SK-N-DZ (cell line): ENCODE measurements around the gene NLGN1.
"Not testable (repeated sequence)": the region's sequence is repeated elsewhere in the genome, so short reads cannot be mapped to it uniquely, and the experiment has no call there.

Experiments used
- DNase-seq: peaks from one replicate; pipeline ENCODE4 v3.0.0-alpha.2; 2015; ENCODE audit warnings: low spot score

Gene NLGN1

DNA sequence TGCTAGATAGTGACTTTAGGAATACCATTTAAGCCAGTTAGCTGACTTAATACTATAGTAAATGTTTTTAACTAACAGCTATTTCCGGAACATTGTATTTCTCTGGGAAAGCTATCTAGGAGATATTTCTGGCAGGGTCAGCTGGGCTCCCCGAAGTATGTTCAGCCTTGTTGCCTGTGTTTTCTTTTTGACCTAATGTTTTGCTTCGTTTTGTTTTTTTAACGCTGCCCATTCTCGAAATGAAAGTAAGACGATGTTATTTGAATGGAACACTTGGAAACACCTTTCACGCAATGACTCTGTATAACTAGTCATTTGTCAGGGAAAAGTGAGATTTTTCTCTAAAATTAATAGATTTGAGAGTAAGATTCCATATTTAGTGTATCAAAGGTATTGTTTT lies 758.7 kb downstream of the NLGN1 start:
- no peak for DNase-seq

DNA sequence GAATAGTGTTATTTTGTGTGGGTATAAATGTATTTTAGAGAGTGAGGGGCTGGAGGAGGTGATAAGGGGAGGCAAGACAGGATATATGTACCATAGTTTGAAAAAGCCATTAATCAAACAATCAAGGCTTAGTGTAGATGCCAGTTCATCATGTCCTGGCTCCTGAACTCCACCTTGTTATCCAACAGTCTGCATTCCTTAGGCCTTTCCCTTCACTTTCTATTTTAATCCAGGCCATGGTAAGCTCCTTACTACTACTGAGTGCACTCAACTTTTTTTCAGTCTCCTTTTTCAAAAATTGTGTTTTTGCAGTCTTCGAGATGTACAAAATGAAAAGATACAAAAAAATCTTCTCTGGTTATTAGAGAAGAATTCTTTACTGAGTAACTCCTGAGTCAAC lies 761.1 kb downstream of the NLGN1 start:
- no peak for DNase-seq

DNA sequence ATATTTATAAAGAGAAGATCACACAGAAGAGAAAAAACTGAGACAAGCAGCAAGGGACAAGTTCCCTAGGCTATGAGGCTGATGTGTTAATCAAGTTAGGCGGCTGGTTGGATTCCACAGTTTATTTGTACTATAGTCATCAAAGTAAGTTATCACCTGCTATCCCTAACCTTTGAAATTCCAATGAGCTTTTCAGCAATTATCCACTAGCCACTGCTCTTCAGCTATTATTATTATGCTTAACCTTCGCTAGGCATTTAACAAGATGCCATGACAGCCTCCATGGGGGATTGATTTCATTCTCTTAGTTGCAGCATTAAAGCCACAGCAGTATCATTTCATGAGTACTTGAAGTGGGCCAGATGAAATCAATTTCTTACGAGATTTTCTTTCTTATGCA lies 762.1 kb downstream of the NLGN1 start:
- no peak for DNase-seq

DNA sequence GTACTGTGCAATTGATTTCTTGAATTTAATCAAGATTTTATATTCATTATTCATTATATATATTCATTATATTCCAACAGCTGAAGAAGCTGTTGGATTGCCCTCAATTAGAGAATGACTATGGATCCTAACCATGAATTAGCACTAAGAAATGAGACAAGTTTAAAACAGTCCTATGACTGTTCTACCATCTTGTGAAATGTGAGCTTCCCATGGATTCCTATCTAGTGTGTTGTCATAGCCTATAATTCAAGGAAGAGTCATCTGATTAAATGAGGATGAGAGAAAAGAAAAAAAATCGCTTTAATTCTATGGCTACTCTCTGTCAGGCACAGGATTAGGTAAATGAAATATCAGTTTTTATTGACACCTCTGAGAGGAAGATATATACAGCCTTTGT lies 765.0 kb downstream of the NLGN1 start:
- no peak for DNase-seq

DNA sequence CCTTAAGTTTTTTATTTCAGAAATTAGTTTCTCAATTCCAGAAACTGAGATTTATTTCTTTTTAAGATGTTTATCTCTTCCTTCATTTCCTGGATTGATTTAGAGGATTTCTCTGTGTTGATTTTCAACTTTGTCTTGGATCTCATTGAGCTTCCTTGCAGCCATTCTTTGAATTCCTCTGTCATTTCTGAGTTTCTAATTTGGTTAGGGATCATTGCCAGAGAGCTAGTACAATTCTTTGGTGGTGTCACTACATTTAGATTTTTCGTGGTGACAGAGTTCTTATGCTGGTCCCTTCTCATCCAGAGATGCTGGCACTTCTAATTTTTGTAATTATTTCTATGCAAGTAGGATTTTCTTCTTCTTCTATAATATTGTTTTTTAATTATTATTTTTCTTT lies 770.5 kb downstream of the NLGN1 start:
- no peak for DNase-seq

DNA sequence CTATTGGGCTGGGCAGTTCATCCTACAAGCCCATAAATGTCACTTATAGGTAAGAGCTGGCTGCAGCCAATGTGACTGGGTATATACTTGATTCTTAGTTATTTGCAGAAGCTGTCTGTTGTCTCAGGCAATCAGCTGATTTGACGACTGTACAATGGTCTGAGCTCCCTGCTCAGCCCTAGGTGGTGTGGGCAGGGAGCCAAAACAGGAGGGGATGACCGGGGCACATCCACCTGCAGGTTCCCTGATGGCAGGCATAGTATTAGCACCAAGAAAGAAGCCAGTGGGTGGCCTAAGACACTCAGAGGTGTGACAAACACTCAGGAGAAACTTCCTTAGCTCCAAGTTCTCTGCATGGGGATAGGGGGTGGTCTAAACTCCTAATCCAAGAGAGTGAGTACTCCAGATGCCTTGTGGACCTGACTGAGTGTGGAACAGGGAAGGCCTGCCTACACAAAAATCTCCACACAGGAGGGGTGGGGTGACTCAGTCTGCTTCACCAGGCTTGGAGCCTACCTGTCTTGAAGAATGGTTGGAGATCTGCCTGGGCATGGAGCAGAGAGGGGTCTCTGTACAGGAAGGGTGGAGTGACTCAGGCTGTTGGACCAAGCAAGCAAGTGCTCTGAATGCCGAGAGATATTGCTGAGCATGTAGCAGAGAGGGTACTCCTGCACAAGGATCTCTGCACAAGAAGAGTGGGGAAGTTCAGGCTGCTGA lies 771.2 kb downstream of the NLGN1 start:
- no peak for DNase-seq

DNA sequence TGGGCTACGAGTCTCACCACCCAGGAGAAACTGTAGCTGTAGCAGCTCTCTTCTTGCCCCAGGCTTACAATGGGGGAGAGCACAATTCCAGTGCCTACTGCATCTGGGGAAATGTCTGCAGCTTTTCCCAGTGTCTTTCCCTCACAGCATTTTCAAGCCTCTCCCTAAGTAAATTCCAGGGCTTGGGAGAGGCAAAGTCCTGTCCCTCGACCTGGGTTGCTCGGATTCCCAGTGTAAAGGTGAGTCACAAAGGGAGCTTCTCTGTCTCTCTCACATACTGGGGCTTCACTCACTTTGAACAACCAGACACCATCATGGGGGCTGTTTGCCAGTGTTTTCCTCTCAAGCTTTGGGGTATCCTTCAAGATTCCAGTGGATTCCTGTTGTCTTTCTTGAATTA lies 772.2 kb downstream of the NLGN1 start:
- DNase-seq, result no peak

DNA sequence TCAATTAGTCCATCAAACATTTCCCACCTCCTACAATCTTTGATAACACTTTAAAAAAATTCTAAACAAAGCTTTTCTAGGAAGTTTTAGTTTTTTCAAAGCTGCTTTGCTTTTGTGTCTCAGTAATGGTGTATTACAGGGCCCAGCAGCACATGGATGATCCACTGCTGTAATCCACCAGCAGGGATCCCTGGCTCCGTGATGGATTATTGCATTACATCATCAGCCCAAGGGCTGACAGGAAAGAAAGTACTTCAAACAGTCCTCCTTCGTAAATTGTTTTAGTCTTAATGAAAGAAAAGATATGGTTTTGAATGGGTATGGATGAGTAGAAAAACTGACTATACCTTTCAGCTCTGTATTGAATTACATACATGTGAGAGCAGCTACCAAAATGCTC lies 772.7 kb downstream of the NLGN1 start:
- DNase-seq, result peak; percentile 40

DNA sequence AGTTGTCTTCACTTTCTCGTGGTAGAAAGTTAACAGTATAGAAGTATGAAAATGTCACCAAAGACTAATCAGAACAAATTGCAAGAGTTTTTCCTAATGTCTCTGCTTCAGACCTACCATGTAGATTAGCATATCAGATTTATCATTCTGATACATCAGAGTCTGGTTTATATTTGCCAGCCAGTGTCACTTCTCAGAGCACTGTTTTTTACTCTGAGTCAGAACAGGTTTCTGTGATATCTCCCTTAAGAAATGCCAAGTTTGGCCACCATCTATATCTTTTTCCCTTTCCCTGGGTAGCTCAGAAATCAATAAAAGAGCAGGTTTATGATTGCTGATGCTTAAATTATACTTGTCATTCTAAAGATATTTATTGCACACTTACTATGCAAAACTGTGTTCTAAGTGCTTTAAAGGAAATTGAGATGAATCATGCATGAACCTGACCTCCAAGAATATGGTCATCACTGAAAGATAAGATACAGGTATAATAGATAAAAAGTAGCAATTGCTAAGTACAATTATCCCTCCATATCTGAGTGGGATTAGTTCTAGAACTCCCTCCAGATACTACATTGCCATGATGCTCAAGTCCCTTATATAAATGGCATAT lies 788.9 kb downstream of the NLGN1 start:
- peak; percentile 87 for DNase-seq

DNA sequence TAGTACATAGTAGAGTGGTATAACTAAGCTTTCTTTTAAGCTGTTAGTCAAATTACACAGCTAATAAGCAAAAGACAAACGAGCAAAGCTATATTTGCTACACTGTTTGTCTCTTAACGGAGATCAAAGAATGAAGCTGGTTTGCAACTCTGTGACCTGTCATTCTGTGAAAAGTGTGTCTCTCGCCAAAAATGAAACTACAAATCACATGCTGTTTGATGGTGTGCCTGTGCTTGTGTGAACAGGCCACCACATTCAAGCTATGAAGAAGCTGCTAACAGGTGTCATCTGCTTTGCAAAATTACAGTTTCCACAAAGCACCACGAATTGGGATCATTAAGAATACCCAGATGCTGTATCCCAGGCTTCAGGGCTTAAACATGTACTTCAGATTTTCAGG lies 793.8 kb downstream of the NLGN1 start:
- no peak for DNase-seq

DNA sequence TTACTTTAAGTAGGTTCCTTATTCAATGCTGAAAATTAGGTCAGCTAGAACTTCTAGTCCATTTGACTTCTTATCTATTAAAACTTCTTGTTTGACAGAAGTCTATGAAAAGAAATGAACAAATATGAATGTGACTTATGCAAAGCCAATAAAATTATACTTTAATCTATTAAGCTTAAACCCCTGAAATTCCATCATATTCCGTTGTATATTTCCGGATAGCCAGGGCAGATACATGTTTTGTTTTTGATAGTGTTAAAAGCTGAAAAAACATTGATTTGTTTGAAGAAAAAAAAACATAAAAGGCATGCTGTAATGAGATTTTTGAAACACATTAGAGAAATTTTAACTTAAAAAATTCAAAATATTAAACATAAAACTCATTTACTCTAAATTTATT lies 794.4 kb downstream of the NLGN1 start:
- DNase-seq, result no peak

DNA sequence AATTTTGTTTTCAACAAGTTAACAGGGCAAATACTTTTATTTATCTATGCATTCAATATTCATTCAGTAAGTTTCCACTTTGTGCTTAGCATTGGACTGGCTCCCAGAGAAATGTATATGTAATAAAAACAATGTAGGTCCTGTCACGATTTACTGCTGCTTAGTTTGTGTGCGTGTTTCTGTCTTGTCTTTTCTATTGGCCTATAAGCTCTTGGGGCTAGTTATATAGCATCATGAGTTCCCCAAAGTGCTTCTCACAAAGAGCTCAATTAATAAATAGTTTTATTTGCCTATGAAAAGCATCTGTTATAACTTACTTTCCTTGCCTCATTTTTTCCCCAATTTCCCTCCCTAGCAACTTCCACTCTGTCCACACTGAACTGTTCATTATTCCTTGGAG lies 794.9 kb downstream of the NLGN1 start:
- DNase-seq, result no peak

DNA sequence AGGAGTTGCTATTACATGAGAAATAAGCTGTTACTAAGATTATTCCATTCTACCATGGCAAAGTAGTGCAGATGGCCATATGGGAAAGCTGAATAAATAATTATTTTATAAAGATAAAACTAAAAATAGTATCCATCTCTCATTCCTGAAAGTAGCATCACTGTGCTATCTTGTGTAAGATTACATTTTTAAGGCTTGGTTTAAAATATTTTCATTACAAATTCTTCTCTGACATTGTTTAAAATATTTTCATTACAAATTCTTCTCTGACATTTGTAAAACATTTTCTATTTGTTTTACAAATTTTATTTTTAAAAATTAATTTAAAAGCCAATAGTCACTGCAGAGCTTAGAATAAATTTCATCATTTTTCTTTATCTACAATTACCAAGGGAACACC lies 796.1 kb downstream of the NLGN1 start:
- no peak for DNase-seq

DNA sequence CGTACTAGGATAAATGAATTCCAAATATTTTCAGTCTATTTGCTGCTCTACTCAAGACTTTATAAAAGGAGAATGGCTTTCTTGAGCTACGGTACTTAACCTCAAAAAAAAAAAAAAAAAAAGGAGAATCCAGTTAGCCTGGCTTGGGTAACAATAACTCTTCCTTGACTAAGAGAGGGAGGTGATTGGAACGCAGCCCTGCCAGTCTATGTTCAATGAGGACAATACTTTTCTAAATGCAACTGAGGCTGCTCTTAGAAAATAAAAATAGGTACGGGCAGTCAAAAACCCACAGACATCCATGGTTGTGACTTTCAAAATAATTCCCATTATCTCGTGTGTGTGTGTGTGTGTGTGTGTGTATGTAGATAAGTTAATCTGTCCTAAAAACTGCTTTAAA lies 799.9 kb downstream of the NLGN1 start:
- DNase-seq, result no peak

DNA sequence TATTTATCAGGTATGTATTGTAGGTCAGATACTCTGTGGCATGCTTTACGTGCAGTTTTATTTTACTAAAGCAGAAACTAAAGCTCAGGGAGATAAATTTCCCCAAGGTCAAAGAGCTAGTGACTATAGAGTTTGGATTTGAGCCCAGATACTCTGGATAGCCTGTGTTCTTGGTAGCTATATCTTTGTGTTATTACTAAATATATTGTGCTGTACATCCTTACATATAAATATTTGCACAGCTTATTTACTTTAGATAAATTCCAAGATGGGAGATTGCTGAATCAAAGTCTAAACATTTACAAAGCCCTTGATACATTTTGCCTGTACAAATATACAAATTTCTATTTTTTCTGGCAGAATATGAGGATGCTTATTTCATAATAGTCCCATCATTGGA lies 800.7 kb downstream of the NLGN1 start:
- no peak for DNase-seq

DNA sequence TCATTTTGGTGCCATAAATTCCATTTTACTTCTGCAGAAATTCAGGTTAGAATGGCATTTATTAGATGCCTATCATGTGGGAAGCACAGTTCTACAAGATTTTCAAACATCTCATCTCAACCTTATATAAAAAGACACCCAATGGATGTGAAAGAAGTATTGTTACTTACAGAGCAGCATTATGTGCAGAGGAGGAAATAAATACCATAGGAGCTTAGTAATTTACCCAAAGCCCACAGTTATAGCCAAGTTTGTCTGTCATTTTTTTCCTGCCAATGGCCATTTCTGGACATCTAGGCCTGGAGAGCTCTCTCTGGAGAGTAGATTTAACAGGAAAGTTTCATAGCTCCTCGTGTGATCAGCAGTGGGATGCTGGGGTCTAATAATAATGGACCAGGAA lies 802.2 kb downstream of the NLGN1 start:
- DNase-seq, result no peak

DNA sequence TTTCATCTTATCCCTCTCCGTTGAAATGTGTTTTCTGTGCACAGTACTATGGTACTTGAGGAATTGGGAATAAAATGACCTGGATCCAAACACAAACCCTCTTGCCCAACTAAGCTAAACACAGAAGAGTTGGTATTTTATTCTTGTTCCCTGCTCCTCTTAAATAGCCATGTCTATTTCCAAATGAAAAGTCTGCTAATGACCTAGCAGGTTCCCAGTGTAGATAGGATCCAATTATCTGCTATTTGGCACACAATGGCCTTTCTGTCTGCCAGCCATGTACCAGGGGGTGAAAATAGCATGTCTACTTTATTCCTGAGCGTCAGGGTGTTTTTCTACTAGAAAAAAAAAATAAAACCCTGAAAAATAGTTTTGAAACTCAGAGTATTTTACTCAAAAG lies 804.6 kb downstream of the NLGN1 start:
- DNase-seq, result no peak

DNA sequence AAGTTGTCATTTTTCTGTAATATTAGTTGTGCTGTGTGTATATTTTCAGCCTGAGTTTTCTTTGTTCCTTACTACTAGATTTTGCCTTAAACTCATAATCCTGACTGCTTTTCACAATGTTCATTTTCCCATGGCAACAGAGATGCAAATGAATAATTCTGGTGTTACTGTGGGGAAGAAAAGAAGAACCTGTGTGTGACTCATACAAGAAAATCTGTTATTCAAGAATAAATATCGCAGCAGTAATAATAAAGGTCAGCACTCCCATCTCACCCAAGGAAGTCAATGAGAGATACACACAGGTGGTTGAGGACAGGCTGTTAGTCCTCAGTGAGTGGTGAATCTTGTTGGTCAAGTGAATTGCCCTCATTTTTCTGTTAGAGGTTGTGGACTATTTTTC lies 805.0 kb downstream of the NLGN1 start:
- no peak for DNase-seq

DNA sequence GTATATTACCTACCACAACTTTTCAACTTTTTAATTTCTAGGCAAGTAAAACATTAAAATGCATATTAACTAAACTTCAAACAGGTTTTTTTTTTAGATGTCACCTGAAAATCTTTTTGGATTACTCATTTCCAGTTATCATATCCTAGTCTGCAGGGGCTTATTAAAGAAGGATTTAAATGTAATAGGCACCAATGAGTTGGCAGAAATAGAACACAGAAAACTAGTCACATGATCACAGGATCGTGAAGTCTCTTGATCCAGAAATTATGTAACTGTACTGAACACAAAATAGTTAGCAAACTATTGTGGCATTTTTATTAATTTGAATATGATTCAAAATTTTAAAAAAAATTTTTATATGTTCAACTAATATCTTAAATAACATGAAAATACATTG lies 807.2 kb downstream of the NLGN1 start:
- no peak for DNase-seq

DNA sequence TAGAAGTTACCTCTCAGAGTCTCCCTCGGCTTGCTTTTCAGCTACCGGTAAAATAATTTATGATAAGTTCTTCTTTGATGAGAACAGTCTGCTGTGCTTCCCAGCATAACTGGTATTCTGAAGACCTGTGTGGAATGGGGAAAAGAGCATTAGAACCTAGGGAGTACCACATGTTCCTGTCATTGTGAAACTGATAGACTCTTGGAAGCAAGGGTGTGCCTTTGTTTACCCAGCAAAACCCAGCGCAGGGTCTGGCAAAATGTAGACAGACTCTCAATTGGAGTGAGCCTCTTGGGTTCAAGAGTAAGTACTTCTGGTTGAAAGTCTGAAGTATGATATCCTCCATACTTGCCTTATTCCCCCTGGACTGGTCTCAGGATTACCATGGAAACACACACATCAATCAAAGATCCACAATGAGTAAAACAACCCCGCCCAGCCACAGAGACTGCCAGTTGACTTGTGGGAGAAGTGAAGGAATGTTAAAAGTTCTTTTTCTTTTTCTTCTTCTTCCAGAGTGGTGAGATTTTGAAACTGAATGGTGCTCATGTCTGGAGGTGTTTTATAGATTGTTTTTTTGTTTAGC lies 809.2 kb downstream of the NLGN1 start:
- DNase-seq, result no peak

DNA sequence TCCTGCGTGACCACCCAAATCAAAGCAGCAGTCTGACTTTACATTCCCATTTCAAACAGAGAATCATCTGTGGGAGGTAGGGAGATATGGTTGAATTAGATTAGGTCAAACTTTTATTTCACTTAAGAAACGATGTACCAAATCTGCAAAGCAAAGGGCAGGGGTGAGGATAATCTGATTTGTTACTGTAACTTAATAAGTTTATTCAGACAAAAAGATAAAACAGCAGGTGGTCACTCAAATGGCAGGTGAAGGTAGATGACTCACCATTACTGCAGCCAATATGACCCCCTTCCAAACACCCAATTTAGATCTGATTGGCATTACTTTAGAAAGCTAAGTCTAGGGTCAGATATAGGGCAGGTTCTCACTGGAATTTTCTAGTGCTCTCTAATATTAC lies 810.6 kb downstream of the NLGN1 start:
- DNase-seq, result peak; percentile 95

DNA sequence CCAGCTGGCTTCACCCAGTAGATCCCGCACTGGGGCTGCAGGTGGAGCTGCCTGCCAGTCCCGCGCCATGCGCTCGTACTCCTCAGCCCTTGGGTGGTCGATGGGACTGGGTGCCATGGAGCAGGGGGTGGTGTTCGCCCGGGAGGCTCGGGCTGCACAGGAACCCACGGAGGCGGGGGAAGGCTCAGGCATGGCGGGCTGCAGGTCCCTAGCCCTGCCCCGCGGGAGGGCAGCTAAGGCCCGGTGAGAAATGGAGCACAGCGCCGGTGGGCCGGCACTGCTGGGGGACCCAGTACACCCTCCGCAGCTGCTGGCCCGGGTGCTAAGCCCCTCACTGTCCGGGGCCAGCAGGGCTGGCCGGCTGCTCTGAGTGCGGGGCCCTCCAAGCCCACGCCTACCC lies 814.4 kb downstream of the NLGN1 start:
- not testable (repeated sequence) for DNase-seq

DNA sequence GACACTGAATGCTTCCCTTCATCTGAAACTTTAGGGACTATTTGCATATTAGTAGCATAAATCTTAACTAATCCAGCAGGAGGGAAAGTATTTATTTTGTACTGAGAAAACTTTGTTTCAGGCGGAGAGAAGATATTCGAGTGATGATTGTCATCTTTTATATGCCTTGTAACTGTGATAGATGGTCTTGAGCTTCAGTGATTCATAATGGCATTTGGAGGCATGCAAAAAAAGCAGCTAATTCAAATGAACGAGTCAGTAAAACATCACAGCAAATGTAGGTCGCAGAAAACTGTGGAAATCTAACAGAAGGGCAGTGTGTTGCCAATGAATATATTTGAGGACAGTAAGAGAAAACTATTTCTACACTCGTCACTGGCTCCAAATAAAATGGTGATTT lies 817.9 kb downstream of the NLGN1 start:
- DNase-seq, result no peak
